SKM-1 (cell line): ENCODE results near the gene TXNDC9.
A peak's percentile ranks its signal among the peaks of the same experiment; 100 is the strongest.
"Not testable (repeated sequence)": the region's sequence is repeated elsewhere in the genome, so short reads cannot be mapped to it uniquely, and the experiment has no call there.

Experiments
- DNase-seq: peaks from one replicate; lab custom pipeline; 2025; ENCODE audit not compliant: unreplicated experiment; lab: John Stamatoyannopoulos, UW

The TXNDC9 gene

DNA sequence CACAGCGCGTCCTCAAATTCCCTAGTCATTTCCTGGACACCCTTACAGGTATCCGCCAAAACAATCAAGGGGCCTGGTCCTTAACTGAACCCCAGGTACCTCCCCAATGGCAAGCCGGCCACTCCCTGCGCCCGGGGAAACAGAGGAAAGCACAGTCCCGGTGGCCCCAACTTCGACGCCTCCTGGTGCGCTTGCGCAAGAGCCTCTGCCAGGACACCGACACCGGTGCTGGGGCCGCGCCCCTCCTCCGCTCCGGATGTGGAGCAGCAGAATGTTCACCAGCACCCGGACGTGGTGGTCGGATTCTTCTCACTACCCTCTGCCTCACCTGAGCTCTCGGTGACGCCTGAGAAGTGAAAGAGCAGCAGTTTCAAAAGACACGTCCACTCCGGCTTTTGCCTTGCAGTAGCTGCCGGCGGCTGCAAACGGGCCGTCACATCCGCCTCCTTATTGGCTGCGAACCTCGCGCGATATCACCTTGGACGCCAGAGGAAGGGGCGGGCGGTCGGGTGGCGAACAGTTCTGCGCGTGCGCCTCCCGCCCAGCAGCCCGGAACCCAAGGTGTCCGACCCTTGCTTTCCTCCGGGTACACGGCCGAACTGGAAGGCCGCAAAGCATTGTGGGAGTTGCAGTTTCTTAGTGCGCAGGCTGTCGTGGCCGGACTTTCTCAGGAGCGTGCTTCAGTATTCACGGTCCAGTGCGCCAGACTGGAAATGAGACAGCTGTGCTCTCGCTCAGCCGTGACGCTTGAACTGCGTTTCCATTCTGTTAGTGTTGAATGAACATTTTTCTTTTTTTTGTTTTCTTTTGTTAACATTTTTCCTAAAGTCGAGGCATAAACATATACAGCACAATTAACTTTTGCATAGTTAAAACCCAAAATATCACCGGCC is at the start of gene TXNDC9:
Gene TXNDC9, minus strand, starts transcription at position 423 of the 893 bp plus-strand sequence. CDS start 3,123 bp downstream, outside the sequence.
- DNase-seq: peak; percentile 95

GRCh38 chr2:99382143-99382542 is 46.0 kb upstream of the TXNDC9 start:
- no peak for DNase-seq

DNA sequence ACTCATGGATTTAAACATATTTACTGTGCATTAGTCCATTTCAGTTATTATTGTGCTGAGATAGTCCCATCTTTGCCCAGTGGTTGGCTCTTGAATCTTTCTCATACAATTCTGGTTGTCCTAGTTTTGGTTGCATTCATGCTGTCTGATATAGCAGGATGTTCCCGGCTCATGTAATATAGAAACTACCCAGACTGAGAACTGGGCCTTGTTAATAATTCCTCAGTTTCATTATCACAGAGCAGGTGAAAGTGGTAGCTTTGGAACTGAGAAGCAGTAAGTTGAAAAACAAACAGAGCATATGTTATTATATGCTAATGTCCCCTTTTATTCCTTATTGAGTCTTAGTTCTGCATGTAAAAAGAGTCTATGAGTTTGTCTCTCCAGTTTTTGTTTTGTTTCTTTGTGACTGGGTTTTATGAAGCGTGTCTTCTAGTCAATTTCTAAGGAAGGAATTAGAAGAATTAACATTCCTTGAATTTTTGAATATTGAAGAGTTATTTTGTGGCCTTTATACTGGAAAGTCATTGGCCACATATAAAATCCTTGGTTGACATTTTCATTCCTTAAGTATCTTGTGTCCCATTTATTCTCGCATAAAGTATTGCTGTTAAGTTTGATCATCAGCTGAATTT is 44.4 kb upstream of the TXNDC9 start:
- DNase-seq: no peak

GRCh38 chr2:99377879-99378278 is 41.7 kb upstream of the TXNDC9 start:
- DNase-seq: no peak

GRCh38 chr2:99376254-99376864 is 40.2 kb upstream of the TXNDC9 start:
- DNase-seq: no peak

- no peak for DNase-seq
These were observed 38.6 kb upstream of the TXNDC9 start for GRCh38 chr2:99374747-99375146.

- no peak for DNase-seq
These were observed 37.0 kb upstream of the TXNDC9 start for GRCh38 chr2:99373144-99373543.

- DNase-seq: not testable (repeated sequence)
These were observed 32.7 kb upstream of the TXNDC9 start for GRCh38 chr2:99368854-99369253.

GRCh38 chr2:99365661-99366060 is 29.5 kb upstream of the TXNDC9 start:
- no peak for DNase-seq

- no peak for DNase-seq
These were observed 20.7 kb upstream of the TXNDC9 start for GRCh38 chr2:99356853-99357252.

GRCh38 chr2:99354825-99355224 is 18.7 kb upstream of the TXNDC9 start:
- DNase-seq: not testable (repeated sequence)

GRCh38 chr2:99354070-99354469 is 17.9 kb upstream of the TXNDC9 start:
- DNase-seq: no peak

DNA sequence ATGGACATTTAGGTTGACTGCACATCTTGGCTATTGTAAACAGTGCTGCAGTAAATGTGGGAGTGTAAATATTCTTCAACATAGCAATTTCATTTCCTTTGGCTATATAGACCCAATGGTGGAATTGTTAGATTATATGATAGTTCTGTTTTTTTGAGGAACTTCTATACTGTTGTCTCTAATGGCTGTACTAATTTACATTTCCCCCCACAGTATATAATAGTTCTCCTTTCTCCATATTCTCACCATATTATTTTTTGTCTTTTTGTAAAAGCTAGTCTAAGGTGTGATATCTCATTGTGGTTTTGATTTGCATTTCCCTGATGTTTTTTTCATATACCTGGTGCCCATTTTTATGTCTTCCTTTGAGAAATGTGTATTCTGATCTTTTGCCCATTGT is 14.1 kb upstream of the TXNDC9 start:
- DNase-seq: no peak

- no peak for DNase-seq
These were observed 12.0 kb upstream of the TXNDC9 start for GRCh38 chr2:99348173-99348572.

GRCh38 chr2:99346218-99346617 is 10.1 kb upstream of the TXNDC9 start:
- no peak for DNase-seq

- not testable (repeated sequence) for DNase-seq
These were observed 9.3 kb upstream of the TXNDC9 start for GRCh38 chr2:99345446-99345845.

DNA sequence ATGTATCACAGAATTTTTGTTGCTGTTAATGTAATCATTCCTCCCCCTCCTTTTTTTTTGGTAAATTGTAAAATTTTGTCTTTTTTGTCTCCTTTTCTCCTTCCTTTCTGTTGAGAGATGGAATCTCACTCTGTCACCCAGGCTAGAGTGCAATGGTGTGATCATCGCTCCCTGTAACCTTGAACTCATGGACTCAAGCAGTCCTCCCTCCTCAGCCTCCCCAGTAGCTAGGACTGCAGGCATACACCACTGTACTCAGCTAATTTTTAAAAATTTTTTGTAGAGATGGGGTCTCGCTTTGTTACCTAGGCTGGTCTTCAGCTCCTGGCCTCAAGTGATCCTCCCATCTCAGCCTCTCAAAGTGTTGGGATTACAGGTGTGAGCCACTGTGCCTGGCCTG is 6.4 kb upstream of the TXNDC9 start:
- DNase-seq: no peak

DNA sequence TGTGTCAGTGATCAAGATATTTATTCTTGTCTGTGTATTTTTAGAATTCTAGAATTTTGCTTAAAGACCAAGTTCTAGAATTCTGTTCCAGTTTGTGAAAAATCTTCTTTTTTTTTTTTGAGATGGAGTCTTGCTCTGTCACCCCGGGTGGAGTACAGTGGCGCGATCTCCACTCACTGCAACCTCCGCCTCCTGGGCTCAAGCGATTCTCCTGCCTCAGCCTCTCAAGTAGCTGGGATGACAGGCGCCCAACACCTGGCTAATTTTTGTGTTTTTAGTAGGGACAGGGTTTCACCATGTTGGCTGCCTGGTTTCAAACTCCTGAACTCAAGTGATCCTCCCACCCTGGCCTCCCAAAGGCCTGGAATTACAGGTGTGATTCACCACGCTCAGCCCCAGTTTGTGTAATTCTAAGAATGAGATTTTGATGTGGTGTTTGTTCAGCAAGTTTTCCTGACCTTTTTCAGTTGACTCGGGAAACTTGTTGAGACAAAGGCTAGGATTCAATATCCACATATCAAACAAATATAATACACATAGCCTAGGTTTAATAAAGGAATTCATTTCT is 4.6 kb upstream of the TXNDC9 start:
- no peak for DNase-seq

GRCh38 chr2:99338029-99338585 is 2.0 kb upstream of the TXNDC9 start:
- DNase-seq: no peak

DNA sequence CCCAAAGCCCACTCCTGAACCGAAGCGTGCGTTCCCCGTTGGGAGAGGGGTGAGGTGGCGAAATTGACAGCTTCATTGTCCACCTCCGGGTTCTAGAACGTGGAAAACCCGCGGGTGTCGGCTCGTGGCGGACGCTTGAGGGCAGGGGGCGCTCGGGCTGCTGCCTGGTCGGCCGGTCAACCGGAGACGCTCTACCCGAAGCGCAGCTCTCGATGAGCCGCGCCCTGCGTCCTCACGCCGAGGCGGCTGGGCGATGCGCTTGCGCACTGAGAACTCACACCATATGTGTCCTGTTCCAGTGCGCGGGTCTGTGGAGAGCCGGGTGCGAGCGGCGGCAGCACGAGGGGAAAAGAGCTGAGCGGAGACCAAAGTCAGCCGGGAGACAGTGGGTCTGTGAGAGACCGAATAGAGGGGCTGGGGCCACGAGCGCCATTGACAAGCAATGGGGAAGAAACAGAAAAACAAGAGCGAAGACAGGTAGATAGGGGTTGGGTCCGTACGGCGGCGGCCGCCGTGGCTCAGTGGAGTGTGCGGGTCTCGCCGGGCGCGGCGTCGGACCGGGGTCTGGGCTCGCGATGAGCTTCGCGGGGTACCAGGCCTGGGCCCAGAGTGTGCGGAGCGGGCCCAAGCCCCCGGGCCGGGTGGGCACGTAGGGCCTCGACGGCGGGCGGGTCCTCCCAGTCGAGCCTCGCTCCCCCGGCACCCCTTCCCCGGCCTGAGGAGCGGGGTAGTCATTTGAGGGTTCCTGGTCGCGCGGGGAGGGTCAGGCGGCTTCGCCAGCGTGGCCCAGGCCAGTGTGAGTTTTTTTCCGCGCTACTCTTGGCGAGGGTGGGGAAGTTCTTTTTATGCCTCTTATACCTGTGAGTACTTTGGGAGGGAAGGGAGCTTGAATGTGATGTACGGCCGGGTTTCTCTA is 1.2 kb upstream of the TXNDC9 start, which contains the start of gene EIF5B:
Gene EIF5B, plus strand, starts transcription at position 277 of the 916 bp plus-strand sequence. Its CDS starts 166 bp downstream, at position 443.
- peak; percentile 78 for DNase-seq
